GM12878 (cell line): ENCODE data around the gene DNAH2. TPM values are rescaled to one million over a fixed set of nuclear protein-coding genes. Genes with fewer than 3 reads are reported as not detected.

Experiments
- ATAC-seq: fragments of 200-7000 bp; cut with Tn5 transposase; 3 replicates; pipeline ENCODE4 v1.9.1; 2020; ENCODE audit warnings: mild to moderate bottlenecking, moderate library complexity
- BruUV-seq: library from RNA; stranded (reverse); fragments of 400-500 nt; replicated peaks from 2 replicates; lab custom pipeline; 2021; lab: Mats Ljungman, UMichigan
- CTCF ChIA-PET: fragments of 300-600 bp; sonication (Branson Sonifier 250); formaldehyde crosslinking; extraction: SDS; loops from one replicate; lab custom pipeline; 2021; ENCODE audit warnings: inconsistent platforms; lab: Yijun Ruan, JAX
- POLR2A ChIA-PET: fragments of 350-600 bp; formaldehyde crosslinking; extraction: SDS; loops from one replicate; lab custom pipeline; 2021; ENCODE audit warnings: inconsistent platforms; lab: Charles Lee
- RAD21 ChIA-PET: fragments of 300-600 bp; sonication (Branson Sonifier 250); formaldehyde crosslinking; loops from one replicate; lab custom pipeline; 2023; ENCODE audit warnings: antibody characterized with exemption; ENCODE audit not compliant: unreplicated experiment; lab: Charles Lee
- SMC1A ChIA-PET: fragments of 300-600 bp; sonication (Branson Sonifier 250); formaldehyde crosslinking; loops from one replicate; lab custom pipeline; 2023; ENCODE audit not compliant: unreplicated experiment, uncharacterized antibody; lab: Charles Lee
- DNase-seq: peaks from one replicate; pipeline ENCODE4 v3.0.0-alpha.2; 2011; ENCODE audit warnings: low read depth, low spot score
- FAIRE-seq: peaks from 3 replicates; lab custom pipeline; 2011; peaks lifted over from hg19 to GRCh38; lab: Jason Lieb, UNC
- H2AFZ ChIP-seq: 2 replicates; pipeline ENCODE4 v1.6.0; 2011; ENCODE audit warnings: low read depth, low read length, control low read depth; ENCODE audit not compliant: control insufficient read depth
- H3K27ac ChIP-seq: 2 replicates; pipeline ENCODE4 v1.5.1; 2011; ENCODE audit warnings: control low read depth; ENCODE audit not compliant: control insufficient read depth, insufficient read depth
- H3K27me3 ChIP-seq, 2 experiments: replicated peaks in 1 of 2; 2 replicates each; pipeline versions ENCODE4 v1.6.0 to v1.6.1; 2011; ENCODE audit warnings: low read length in 1 of 2; ENCODE audit not compliant: control insufficient read depth in 2 of 2, insufficient read depth in 2 of 2
- H3K36me3 ChIP-seq, 2 experiments: 2 replicates each; pipeline ENCODE4 v1.5.1; 2011; ENCODE audit warnings: low read length in 1 of 2; ENCODE audit not compliant: control insufficient read depth in 2 of 2, insufficient read depth in 2 of 2
- H3K4me1 ChIP-seq: 2 replicates; pipeline ENCODE4 v1.6.1; 2011; ENCODE audit warnings: mild to moderate bottlenecking, low read length, moderate library complexity, mixed read lengths; ENCODE audit not compliant: control insufficient read depth, insufficient read depth
- H3K4me2 ChIP-seq: 2 replicates; pipeline ENCODE4 v1.6.0; 2011; ENCODE audit warnings: control low read depth; ENCODE audit not compliant: control insufficient read depth, insufficient read depth
- H3K4me3 ChIP-seq: fragments of 200-600 bp; sonication (generic); 2 replicates; pipeline ENCODE4 v1.5.1; 2016
- H3K79me2 ChIP-seq: 2 replicates; pipeline ENCODE4 v1.6.0; 2011; ENCODE audit warnings: low read length; ENCODE audit not compliant: control insufficient read depth, insufficient read depth
- H3K9ac ChIP-seq: 2 replicates; pipeline ENCODE4 v1.8.0; 2011; ENCODE audit warnings: low read length, control low read depth, mixed read lengths; ENCODE audit not compliant: control insufficient read depth, insufficient read depth
- H3K9me3 ChIP-seq: replicated peaks from 3 replicates; pipeline ENCODE4 v1.5.1; 2011; ENCODE audit warnings: mild to moderate bottlenecking, low read length; ENCODE audit not compliant: control insufficient read depth, insufficient read depth
- H4K20me1 ChIP-seq: 2 replicates; pipeline ENCODE4 v1.6.0; 2011; ENCODE audit not compliant: control insufficient read depth, insufficient read depth
- BACH1 ChIP-seq: fragments of 450-650 bp; IDR thresholded peaks from 2 replicates; pipeline ENCODE4 v1.6.1; 2017; ENCODE audit warnings: mild to moderate bottlenecking, borderline replicate concordance
- CBX5 ChIP-seq: sonication (generic); IDR thresholded peaks from 2 replicates; pipeline ENCODE4 v1.6.1; 2016; ENCODE audit warnings: low read depth, moderate library complexity, mild to moderate bottlenecking, inconsistent platforms
- ETV6 ChIP-seq, 2 experiments: fragments of 450-650 bp in 1 of 2; IDR thresholded peaks in 1 of 2; conservative IDR thresholded peaks in 1 of 2; 2 replicates each; pipeline ENCODE4 v1.6.1; 2014; ENCODE audit warnings: antibody characterized with exemption in 1 of 2, borderline replicate concordance in 1 of 2, low read depth in 1 of 2, mild to moderate bottlenecking in 1 of 2, moderate library complexity in 1 of 2
- IKZF1 ChIP-seq: fragments of 450-650 bp; conservative IDR thresholded peaks from 2 replicates; pipeline ENCODE4 v1.6.1; 2017; ENCODE audit warnings: antibody characterized with exemption, mild to moderate bottlenecking
- LARP7 ChIP-seq: fragments of 450-650 bp; IDR thresholded peaks from 2 replicates; pipeline ENCODE4 v1.6.1; 2017; ENCODE audit warnings: mild to moderate bottlenecking
- MXI1 ChIP-seq: fragments of 150-350 bp; IDR thresholded peaks from 2 replicates; pipeline ENCODE4 v1.6.1; 2011; ENCODE audit warnings: low read depth, mild to moderate bottlenecking, inconsistent platforms, low read length, improper control_type of control experiment
- SREBF1 ChIP-seq: IDR thresholded peaks from 2 replicates; pipeline ENCODE4 v1.6.1; 2012; ENCODE audit warnings: mild to moderate bottlenecking, low read length
- SRF ChIP-seq, 2 experiments: IDR thresholded peaks; 2 replicates each; pipeline ENCODE4 v1.6.1; 2011; ENCODE audit warnings: low read depth in 2 of 2, low read length in 2 of 2, mild to moderate bottlenecking in 1 of 2, moderate library complexity in 1 of 2
- STAT3 ChIP-seq: IDR thresholded peaks from 2 replicates; pipeline ENCODE4 v1.6.1; 2011; ENCODE audit warnings: low read depth, low read length, improper control_type of control experiment
- ZNF24 ChIP-seq: fragments of 450-650 bp; IDR thresholded peaks from 2 replicates; pipeline ENCODE4 v1.6.1; 2017; ENCODE audit warnings: antibody characterized with exemption, mild to moderate bottlenecking
- ZNF274 ChIP-seq: IDR thresholded peaks from one replicate; pipeline ENCODE4 v1.8.0; 2011; ENCODE audit not compliant: insufficient read length, insufficient read depth
- whole genome bisulfite sequencing: methylation state at CpG from one replicate; pipeline ENCODE4 v1.1.6; 2016; ENCODE audit warnings: low lambda C conversion rate; ENCODE audit not compliant: insufficient replicate concordance, insufficient coverage; ENCODE audit errors: missing lambda C conversion rate; 5-methylcytosine and 5-hydroxymethylcytosine counted together
- in situ Hi-C: fragments of 300-500 bp; cut with MboI; formaldehyde crosslinking; loops from 9 replicates; pipeline ENCODE4 v1.14.3; 2018; ENCODE audit warnings: mixed read lengths
- intact Hi-C: fragments of 100-400 bp; cut with micrococcal nuclease; formaldehyde crosslinking; loops from one replicate; pipeline ENCODE4 v1.14.2; 2022; ENCODE audit not compliant: unreplicated experiment
- polyA plus RNA-seq, 11 experiments: library from polyadenylated mRNA; depleted of rRNA in 4 of 11; unstranded in 6 of 11; stranded (reverse) in 5 of 11; fragments of >200 nt; fragmentation: Nextera tagmentation in 4 of 11; fragmentation: Illumina TruSeq in 1 of 11; extraction: Ambion mirVana in 4 of 11; extraction: Trizol in 1 of 11; gene quantifications; 1 replicate in 1 of 11; 2 replicates in 10 of 11; pipeline versions ENCODE4 v1.2.1 to v1.2.3, GENCODE V29; 2011 to 2016; ENCODE audit warnings: inconsistent platforms in 2 of 11, missing spikeins in 2 of 11, low read depth in 1 of 11
- total RNA-seq, 4 experiments: library from RNA; depleted of rRNA in 3 of 4; stranded (reverse); fragments of >200 nt in 3 of 4; fragmentation: Illumina TruSeq in 1 of 4; extraction: Trizol in 1 of 4; gene quantifications; 2 replicates each; pipeline versions ENCODE4 v1.2.1 to v1.2.3, GENCODE V29; 2013 to 2021
- TF ChIP-seq, protein P1 (sequence below): fragments of 150-350 bp; IDR thresholded peaks from 2 replicates; pipeline ENCODE4 v1.6.1; 2014; ENCODE audit warnings: mild to moderate bottlenecking, low read depth, low read length
- TF ChIP-seq, protein P2 (sequence below): fragments of 450-650 bp; IDR thresholded peaks from 2 replicates; pipeline ENCODE4 v1.6.1; 2016; ENCODE audit warnings: mild to moderate bottlenecking
- TF ChIP-seq, protein P3 (sequence below): fragments of 450-650 bp; IDR thresholded peaks from 2 replicates; pipeline ENCODE4 v1.6.1; 2018; ENCODE audit warnings: borderline replicate concordance, mild to moderate bottlenecking; ENCODE audit not compliant: partially characterized antibody
- TF ChIP-seq, protein P4 (sequence below): IDR thresholded peaks from 2 replicates; pipeline ENCODE4 v1.6.1; 2012; ENCODE audit warnings: low read depth, low read length, improper control_type of control experiment

Gene DNAH2
- total and polyA plus RNA-seq, 10 of the 15 experiments (the other 5 are each of a cell fraction or from before 2014, with no cell fraction given): not detected

DNA sequence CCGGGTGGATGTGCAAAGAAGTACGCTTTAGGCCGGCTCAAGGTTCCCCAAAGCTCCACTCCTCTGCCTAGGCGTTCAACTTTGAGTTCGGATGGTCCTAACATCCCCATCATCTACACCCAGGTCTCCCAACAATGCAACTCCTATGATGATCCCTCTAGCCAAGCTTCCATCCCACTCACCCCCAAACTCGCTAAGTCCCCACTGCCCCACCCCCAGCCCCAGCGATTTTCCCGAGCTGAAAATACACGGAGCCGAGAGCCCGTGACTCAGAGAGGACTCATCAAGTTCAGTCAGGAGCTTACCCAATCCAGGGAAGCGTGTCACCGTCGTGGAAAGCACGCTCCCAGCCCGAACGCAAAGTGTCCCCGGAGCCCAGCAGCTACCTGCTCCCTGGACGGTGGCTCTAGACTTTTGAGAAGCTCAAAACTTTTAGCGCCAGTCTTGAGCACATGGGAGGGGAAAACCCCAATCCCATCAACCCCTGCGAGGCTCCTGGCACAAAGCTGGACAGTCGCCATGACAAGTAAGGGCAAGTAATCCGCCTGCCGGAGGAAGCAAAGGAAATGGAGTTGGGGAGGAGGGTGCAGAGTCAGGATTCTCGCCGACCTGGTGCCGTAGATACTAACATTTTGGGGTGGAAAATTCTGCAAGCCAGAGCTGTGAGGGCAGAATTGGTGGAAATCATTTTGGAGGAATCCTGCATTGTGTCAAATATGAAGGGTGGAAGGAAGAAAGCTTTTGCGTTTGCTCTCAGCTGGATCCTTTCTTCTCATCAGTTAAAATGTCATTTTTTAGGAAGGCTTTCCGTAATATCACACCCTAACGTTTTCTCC lies 30.3 kb upstream of the DNAH2 start, which contains the start of gene TP53:
TP53 (minus strand) TSS at position 419 of the 836 bp plus-strand sequence. CDS start 10,896 bp downstream, outside the sequence.
- H2AFZ ChIP-seq: peak within 1 kb of the TSS; percentile 98
- peak within 1 kb of the TSS; percentile 98 for H3K4me2 ChIP-seq
- peak within 1 kb of the TSS; percentile 100 for H3K27ac ChIP-seq
- 1% methylated on average over 30 of the region's 30 CpGs for WGBS
- H3K79me2 ChIP-seq: peaks cover 62% of the 10 kb centered on the region
- FAIRE-seq (peak; percentile 81), ATAC-seq (peak; percentile 75), DNase-seq (peak; percentile 82)
- CTCF ChIA-PET: interaction anchor here (0.6 to 6.4 kb wide), 60 partner anchors 10 to 641 kb away, joined by 3 to 128 read pairs (median 4); partner anchors contain the start of genes ACAP1, EFNB3, FXR2 and MPDU1
- POLR2A ChIA-PET: interaction anchor here (0.5 to 4.3 kb wide), 41 partner anchors 33 to 641 kb away, joined by 3 to 35 read pairs (median 4); partner anchors contain the start of genes ACAP1, ATP1B2, CD68 and CYB5D1
- H3K4me3 ChIP-seq: peak within 1 kb of the TSS; percentile 92
- peaks cover 0 to 9% of the 10 kb centered on the region in 2 experiments; a peak in 1 of 4 replicates for H3K36me3 ChIP-seq
- BruUV-seq: no TSS peak
- SMC1A ChIA-PET: interaction anchor here (0.6 to 5.1 kb wide), 31 partner anchors 8 to 555 kb away, joined by 3 to 42 read pairs (median 4); partner anchors contain the start of genes ATP1B2, MPDU1, NEURL4 and SAT2
- H4K20me1 ChIP-seq: no peaks in the 10 kb centered on the region
- in situ Hi-C loops: no loop called here
- intact Hi-C loops: loop anchor here (5.0 to 10.0 kb wide), 5 partner anchors 75 to 382 kb away; partner anchors contain the start of genes CYB5D1, EIF5A, FXR2 and NAA38
- H3K9ac ChIP-seq: peak within 1 kb of the TSS; percentile 100
- H3K9me3 ChIP-seq: no peaks in the 10 kb centered on the region
- no peaks in the 10 kb centered on the region for H3K27me3 ChIP-seq
- H3K4me1 ChIP-seq: peaks cover 12% of the 10 kb centered on the region
- RAD21 ChIA-PET: interaction anchor here (0.6 to 4.0 kb wide), 36 partner anchors 16 to 696 kb away, joined by 3 to 43 read pairs (median 4); partner anchors contain the start of genes ACAP1, ATP1B2, CD68 and FXR2
- TF ChIP-seq, protein P1, sequence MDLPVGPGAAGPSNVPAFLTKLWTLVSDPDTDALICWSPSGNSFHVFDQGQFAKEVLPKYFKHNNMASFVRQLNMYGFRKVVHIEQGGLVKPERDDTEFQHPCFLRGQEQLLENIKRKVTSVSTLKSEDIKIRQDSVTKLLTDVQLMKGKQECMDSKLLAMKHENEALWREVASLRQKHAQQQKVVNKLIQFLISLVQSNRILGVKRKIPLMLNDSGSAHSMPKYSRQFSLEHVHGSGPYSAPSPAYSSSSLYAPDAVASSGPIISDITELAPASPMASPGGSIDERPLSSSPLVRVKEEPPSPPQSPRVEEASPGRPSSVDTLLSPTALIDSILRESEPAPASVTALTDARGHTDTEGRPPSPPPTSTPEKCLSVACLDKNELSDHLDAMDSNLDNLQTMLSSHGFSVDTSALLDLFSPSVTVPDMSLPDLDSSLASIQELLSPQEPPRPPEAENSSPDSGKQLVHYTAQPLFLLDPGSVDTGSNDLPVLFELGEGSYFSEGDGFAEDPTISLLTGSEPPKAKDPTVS: no peak
- TF ChIP-seq ZNF274 (no peak), ZNF24 (no peak), ETV6 (conservative IDR thresholded peaks at IDR 0.05 in 1 of 2, IDR thresholded peaks at IDR 0.05 in 1 of 2; ENCODE audit: borderline replicate concordance in 1 of 2, low read depth in 1 of 2) (no peak), SREBF1 (no peak), CBX5 (no peak; the same call in 1 of the 2 replicates), STAT3 (no peak), SRF (IDR thresholded peaks at IDR 0.05; ENCODE audit: low read depth in 2 of 2, low read length in 2 of 2) (0 out of 4 replicates have a peak, but pooled peaks of 1 of the 2 experiments have one; percentile 36), LARP7 (no peak; the same call in 1 of the 2 replicates), MXI1 (peak; percentile 95), BACH1 (no peak; the same call in 1 of the 2 replicates), IKZF1 (peak; percentile 37)
- TF ChIP-seq, protein P2, sequence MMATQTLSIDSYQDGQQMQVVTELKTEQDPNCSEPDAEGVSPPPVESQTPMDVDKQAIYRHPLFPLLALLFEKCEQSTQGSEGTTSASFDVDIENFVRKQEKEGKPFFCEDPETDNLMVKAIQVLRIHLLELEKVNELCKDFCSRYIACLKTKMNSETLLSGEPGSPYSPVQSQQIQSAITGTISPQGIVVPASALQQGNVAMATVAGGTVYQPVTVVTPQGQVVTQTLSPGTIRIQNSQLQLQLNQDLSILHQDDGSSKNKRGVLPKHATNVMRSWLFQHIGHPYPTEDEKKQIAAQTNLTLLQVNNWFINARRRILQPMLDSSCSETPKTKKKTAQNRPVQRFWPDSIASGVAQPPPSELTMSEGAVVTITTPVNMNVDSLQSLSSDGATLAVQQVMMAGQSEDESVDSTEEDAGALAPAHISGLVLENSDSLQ: peak; percentile 50
- TF ChIP-seq, protein P3, sequence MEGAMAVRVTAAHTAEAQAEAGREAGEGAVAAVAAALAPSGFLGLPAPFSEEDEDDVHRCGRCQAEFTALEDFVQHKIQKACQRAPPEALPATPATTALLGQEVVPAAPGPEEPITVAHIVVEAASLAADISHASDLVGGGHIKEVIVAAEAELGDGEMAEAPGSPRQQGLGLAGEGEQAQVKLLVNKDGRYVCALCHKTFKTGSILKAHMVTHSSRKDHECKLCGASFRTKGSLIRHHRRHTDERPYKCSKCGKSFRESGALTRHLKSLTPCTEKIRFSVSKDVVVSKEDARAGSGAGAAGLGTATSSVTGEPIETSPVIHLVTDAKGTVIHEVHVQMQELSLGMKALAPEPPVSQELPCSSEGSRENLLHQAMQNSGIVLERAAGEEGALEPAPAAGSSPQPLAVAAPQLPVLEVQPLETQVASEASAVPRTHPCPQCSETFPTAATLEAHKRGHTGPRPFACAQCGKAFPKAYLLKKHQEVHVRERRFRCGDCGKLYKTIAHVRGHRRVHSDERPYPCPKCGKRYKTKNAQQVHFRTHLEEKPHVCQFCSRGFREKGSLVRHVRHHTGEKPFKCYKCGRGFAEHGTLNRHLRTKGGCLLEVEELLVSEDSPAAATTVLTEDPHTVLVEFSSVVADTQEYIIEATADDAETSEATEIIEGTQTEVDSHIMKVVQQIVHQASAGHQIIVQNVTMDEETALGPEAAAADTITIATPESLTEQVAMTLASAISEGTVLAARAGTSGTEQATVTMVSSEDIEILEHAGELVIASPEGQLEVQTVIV: no peak
- TF ChIP-seq, protein P4, sequence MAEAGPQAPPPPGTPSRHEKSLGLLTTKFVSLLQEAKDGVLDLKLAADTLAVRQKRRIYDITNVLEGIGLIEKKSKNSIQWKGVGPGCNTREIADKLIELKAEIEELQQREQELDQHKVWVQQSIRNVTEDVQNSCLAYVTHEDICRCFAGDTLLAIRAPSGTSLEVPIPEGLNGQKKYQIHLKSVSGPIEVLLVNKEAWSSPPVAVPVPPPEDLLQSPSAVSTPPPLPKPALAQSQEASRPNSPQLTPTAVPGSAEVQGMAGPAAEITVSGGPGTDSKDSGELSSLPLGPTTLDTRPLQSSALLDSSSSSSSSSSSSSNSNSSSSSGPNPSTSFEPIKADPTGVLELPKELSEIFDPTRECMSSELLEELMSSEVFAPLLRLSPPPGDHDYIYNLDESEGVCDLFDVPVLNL: no peak; the same call in 1 of the 2 replicates
